ENCODE measurements around the gene LIFR.
"Not testable (repeated sequence)": the region's sequence is repeated elsewhere in the genome, so short reads cannot be mapped to it uniquely, and the experiment has no call there.

Gene LIFR

GRCh38 chr5:38531518-38531917 is 24.9 kb downstream of the LIFR start:
- no peak overlapping the region for H3K27ac ChIP-seq
- no peak for TF ChIP-seq ZFX (IDR thresholded peaks at IDR 0.05; ENCODE audit: borderline replicate concordance)
- no peak for TF ChIP-seq CTCF (IDR thresholded peaks at IDR 0.05)

GRCh38 chr5:38529955-38530646 is 26.3 kb downstream of the LIFR start:
- H3K27ac ChIP-seq = no peak overlapping the region

GRCh38 chr5:38528162-38528703 is 28.2 kb downstream of the LIFR start:
- no peak for TF ChIP-seq ZFX (IDR thresholded peaks at IDR 0.05; ENCODE audit: borderline replicate concordance)
- no peak for TF ChIP-seq CTCF (IDR thresholded peaks at IDR 0.05)
- no peak overlapping the region for H3K27ac ChIP-seq

More at GRCh38 chr5:38529955-38530646, 26.3 kb downstream of the LIFR start:
- TF ChIP-seq ZFX (IDR thresholded peaks at IDR 0.05; ENCODE audit: borderline replicate concordance) (no peak), CTCF (IDR thresholded peaks at IDR 0.05) (no peak)

- TF ChIP-seq CTCF (IDR thresholded peaks at IDR 0.05) = no peak
- TF ChIP-seq ZFX (IDR thresholded peaks at IDR 0.05; ENCODE audit: borderline replicate concordance) = no peak
These were observed 29.0 kb downstream of the LIFR start for GRCh38 chr5:38527475-38527874.

GRCh38 chr5:38524022-38524421 is 32.4 kb downstream of the LIFR start:
- H3K27ac ChIP-seq = no peak overlapping the region
- TF ChIP-seq ZFX (IDR thresholded peaks at IDR 0.05; ENCODE audit: borderline replicate concordance) = no peak
- no peak for TF ChIP-seq CTCF (IDR thresholded peaks at IDR 0.05)

More at GRCh38 chr5:38527475-38527874, 29.0 kb downstream of the LIFR start:
- no peak overlapping the region for H3K27ac ChIP-seq

- no peak for TF ChIP-seq CTCF (IDR thresholded peaks at IDR 0.05)
- TF ChIP-seq ZFX (IDR thresholded peaks at IDR 0.05; ENCODE audit: borderline replicate concordance) = no peak
- no peak overlapping the region for H3K27ac ChIP-seq
These were observed 37.0 kb downstream of the LIFR start for GRCh38 chr5:38519476-38519875.

GRCh38 chr5:38518341-38518740 is 38.1 kb downstream of the LIFR start:
- TF ChIP-seq ZFX (IDR thresholded peaks at IDR 0.05; ENCODE audit: borderline replicate concordance) (no peak), CTCF (IDR thresholded peaks at IDR 0.05) (no peak)
- no peak overlapping the region for H3K27ac ChIP-seq

- H3K27ac ChIP-seq = not testable (repeated sequence)
These were observed 39.8 kb downstream of the LIFR start for GRCh38 chr5:38516649-38517048.

Data from 22Rv1 (cell line).